ENCODE data around the gene GRIA4.

- TF ChIP-seq CTCF (IDR thresholded peaks at IDR 0.05): no peak
- TF ChIP-seq EZH2 (IDR thresholded peaks at IDR 0.05): no peak
- no peak for TF ChIP-seq EZH2phosphoT487 (IDR thresholded peaks at IDR 0.05)
Measured at GRCh38 chr11:105639527-105639926, 29.7 kb downstream of the GRIA4 start.

Data from neural progenitor cell (in vitro differentiated cells).